ENCODE results near the gene HSPA14. TPM values are rescaled to one million over a fixed set of nuclear protein-coding genes. Genes with fewer than 3 reads are reported as not detected.

Gene HSPA14
- total RNA-seq, 1 experiment from 2014 or later, result 17.5 TPM

DNA sequence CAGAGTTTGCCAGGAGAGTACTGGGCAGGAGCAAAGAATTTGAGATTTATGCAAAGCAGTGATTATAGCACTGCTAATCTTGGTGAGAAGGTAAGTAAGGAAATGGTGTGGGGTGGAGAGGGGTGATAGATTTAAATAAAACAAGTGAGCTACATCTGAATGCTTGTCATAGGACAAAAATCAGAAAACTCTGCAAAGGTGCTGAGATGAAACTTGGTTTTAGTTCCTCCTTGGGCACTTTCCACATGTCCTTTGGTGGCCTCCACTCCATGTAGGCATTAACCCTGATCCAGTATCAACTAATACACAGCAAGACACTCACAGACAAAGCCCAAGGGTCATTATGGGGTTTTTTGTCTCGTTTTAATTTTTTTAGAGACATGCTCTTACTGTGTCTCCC lies 37.7 kb upstream of the HSPA14 start:
- no peak overlapping the region for H3K9ac ChIP-seq (ENCODE audit: low read length)
- no peak overlapping the region for H2AFZ ChIP-seq (ENCODE audit: low read length)
- H3K4me1 ChIP-seq (ENCODE audit: insufficient read depth, low read length), result no peaks in the 10 kb centered on the region
- intact Hi-C loops (cut with micrococcal nuclease), result no loop called here
- H3K4me3 ChIP-seq (ENCODE audit: low read length), result no peak overlapping the region
- ATAC-seq (no peak), DNase-seq (no peak)
- H4K20me1 ChIP-seq (ENCODE audit: low read length), result no peaks in the 10 kb centered on the region
- ChIA-PET POLR2A (ENCODE audit: unreplicated experiment) (no interaction called here), CTCF (no interaction called here)
- no peak overlapping the region for H3K27ac ChIP-seq (ENCODE audit: low read length)
- no peaks in the 10 kb centered on the region for H3K9me3 ChIP-seq (ENCODE audit: low read length)
- no peaks in the 10 kb centered on the region for H3F3A ChIP-seq (ENCODE audit: low read length, unreplicated experiment)
- BruUV-seq (replicated peaks), result no TSS peak
- no peaks in the 10 kb centered on the region for H3K36me3 ChIP-seq (ENCODE audit: low read depth, low read length)
- no peak for TF ChIP-seq CTCF (conservative IDR thresholded peaks at IDR 0.05; ENCODE audit: low read depth, low read length)
- no peak for TF ChIP-seq EZH2phosphoT487 (IDR thresholded peaks at IDR 0.05; ENCODE audit: borderline replicate concordance, low read length)
- no peak for TF ChIP-seq EZH2 (IDR thresholded peaks at IDR 0.05; ENCODE audit: low read length, unreplicated experiment)
- H3K79me2 ChIP-seq (ENCODE audit: low read length), result no peaks in the 10 kb centered on the region
- H3K27me3 ChIP-seq (ENCODE audit: low read length), result no peaks in the 10 kb centered on the region
- H3K9me2 ChIP-seq (replicated peaks; ENCODE audit: low read length), result no peaks in the 10 kb centered on the region
- H3K4me2 ChIP-seq (ENCODE audit: low read length), result no peak overlapping the region

GRCh38 chr10:14801723-14802122 lies 36.4 kb upstream of the HSPA14 start:
- H3K27me3 ChIP-seq (ENCODE audit: low read length), result no peaks in the 10 kb centered on the region
- POLR2A ChIA-PET (ENCODE audit: unreplicated experiment), result no interaction called here

More at GRCh38 chr10:14801723-14802122, 36.4 kb upstream of the HSPA14 start:
- no TSS peak for BruUV-seq (replicated peaks)
- ATAC-seq, result peak; percentile 49
- CTCF ChIA-PET, result no interaction called here
- no peaks in the 10 kb centered on the region for H3K9me2 ChIP-seq (replicated peaks; ENCODE audit: low read length)
- no peaks in the 10 kb centered on the region for H3K9me3 ChIP-seq (ENCODE audit: low read length)
- no peaks in the 10 kb centered on the region for H4K20me1 ChIP-seq (ENCODE audit: low read length)
- no peak overlapping the region for H3K27ac ChIP-seq (ENCODE audit: low read length)
- TF ChIP-seq CTCF (conservative IDR thresholded peaks at IDR 0.05; ENCODE audit: low read depth, low read length) (0 out of 2 replicates have a peak, but pooled peaks have one; percentile 19), EZH2 (IDR thresholded peaks at IDR 0.05; ENCODE audit: low read length, unreplicated experiment) (no peak), EZH2phosphoT487 (IDR thresholded peaks at IDR 0.05; ENCODE audit: borderline replicate concordance, low read length) (no peak)
- no peak overlapping the region for H3K4me2 ChIP-seq (ENCODE audit: low read length)
- H3K79me2 ChIP-seq (ENCODE audit: low read length), result no peaks in the 10 kb centered on the region
- H2AFZ ChIP-seq (ENCODE audit: low read length), result no peak overlapping the region
- intact Hi-C loops (cut with micrococcal nuclease), result no loop called here
- H3K4me3 ChIP-seq (ENCODE audit: low read length), result no peak overlapping the region
- H3F3A ChIP-seq (ENCODE audit: low read length, unreplicated experiment), result no peaks in the 10 kb centered on the region
- no peak for DNase-seq
- H3K9ac ChIP-seq (ENCODE audit: low read length), result no peak overlapping the region
- peaks cover 5% of the 10 kb centered on the region; the same call in 1 of the 2 replicates for H3K4me1 ChIP-seq (ENCODE audit: insufficient read depth, low read length)
- H3K36me3 ChIP-seq (ENCODE audit: low read depth, low read length), result no peaks in the 10 kb centered on the region
